H4 (cell line): Measurements from ENCODE around the gene FGD2. TPM values are rescaled to one million over a fixed set of nuclear protein-coding genes. Genes with fewer than 3 reads are reported as not detected.
"Not testable (repeated sequence)": the region's sequence is repeated elsewhere in the genome, so short reads cannot be mapped to it uniquely, and the experiment has no call there.

Source experiments
- DNase-seq: peaks from one replicate; pipeline ENCODE4 v3.0.0-alpha.2; 2015; ENCODE audit warnings: low spot score
- total RNA-seq: library from RNA; depleted of rRNA; stranded (reverse); fragments of >200 nt; shearing (Covaris generic); gene quantifications from 2 replicates; pipeline ENCODE4 v1.2.3, GENCODE V29; 2014

FGD2 gene
- total RNA-seq, 1 experiment from 2014 or later = not detected

GRCh38 chr6:37038292-37039198, 33.1 kb downstream of the FGD2 start:
- DNase-seq = no peak

- no peak for DNase-seq
These were observed 34.5 kb downstream of the FGD2 start for GRCh38 chr6:37039958-37040357.

- DNase-seq = no peak
These were observed 36.1 kb downstream of the FGD2 start for GRCh38 chr6:37041521-37041920.

- DNase-seq = no peak
These were observed 36.7 kb downstream of the FGD2 start for GRCh38 chr6:37042150-37042549.

GRCh38 chr6:37043091-37043490, 37.6 kb downstream of the FGD2 start:
- not testable (repeated sequence) for DNase-seq

GRCh38 chr6:37047346-37047688, 41.9 kb downstream of the FGD2 start:
- DNase-seq = no peak

GRCh38 chr6:37047689-37048402, 42.4 kb downstream of the FGD2 start:
- DNase-seq = no peak

GRCh38 chr6:37048403-37048850, 43.0 kb downstream of the FGD2 start:
- no peak for DNase-seq

GRCh38 chr6:37048851-37049757, 43.6 kb downstream of the FGD2 start:
- peak; percentile 77 for DNase-seq

GRCh38 chr6:37049758-37050044, 44.2 kb downstream of the FGD2 start:
- DNase-seq = no peak

- DNase-seq = no peak
These were observed 44.8 kb downstream of the FGD2 start for GRCh38 chr6:37050045-37050853.

- no peak for DNase-seq
These were observed 45.3 kb downstream of the FGD2 start for GRCh38 chr6:37050854-37051137.

GRCh38 chr6:37051138-37052026, 45.9 kb downstream of the FGD2 start:
- peak; percentile 67 for DNase-seq

GRCh38 chr6:37052027-37052628, 46.7 kb downstream of the FGD2 start:
- DNase-seq = no peak

GRCh38 chr6:37053683-37054082, 48.2 kb downstream of the FGD2 start:
- no peak for DNase-seq

- DNase-seq = no peak
These were observed 48.7 kb downstream of the FGD2 start for GRCh38 chr6:37054171-37054570.

- DNase-seq = no peak
These were observed 49.1 kb downstream of the FGD2 start for GRCh38 chr6:37054580-37054979.

GRCh38 chr6:37056112-37056403, 50.6 kb downstream of the FGD2 start:
- no peak for DNase-seq

- no peak for DNase-seq
These were observed 51.1 kb downstream of the FGD2 start for GRCh38 chr6:37056439-37057127.

- DNase-seq = no peak
These were observed 51.6 kb downstream of the FGD2 start for GRCh38 chr6:37057128-37057471.
